ENCODE results near the gene DYNLT4. TPM values are rescaled to one million over a fixed set of nuclear protein-coding genes. Genes with fewer than 3 reads are reported as not detected.

The DYNLT4 gene
- polyA plus RNA-seq, 1 of the 3 experiments (the other 2 are of a cell fraction) = 0.61 TPM

DNA sequence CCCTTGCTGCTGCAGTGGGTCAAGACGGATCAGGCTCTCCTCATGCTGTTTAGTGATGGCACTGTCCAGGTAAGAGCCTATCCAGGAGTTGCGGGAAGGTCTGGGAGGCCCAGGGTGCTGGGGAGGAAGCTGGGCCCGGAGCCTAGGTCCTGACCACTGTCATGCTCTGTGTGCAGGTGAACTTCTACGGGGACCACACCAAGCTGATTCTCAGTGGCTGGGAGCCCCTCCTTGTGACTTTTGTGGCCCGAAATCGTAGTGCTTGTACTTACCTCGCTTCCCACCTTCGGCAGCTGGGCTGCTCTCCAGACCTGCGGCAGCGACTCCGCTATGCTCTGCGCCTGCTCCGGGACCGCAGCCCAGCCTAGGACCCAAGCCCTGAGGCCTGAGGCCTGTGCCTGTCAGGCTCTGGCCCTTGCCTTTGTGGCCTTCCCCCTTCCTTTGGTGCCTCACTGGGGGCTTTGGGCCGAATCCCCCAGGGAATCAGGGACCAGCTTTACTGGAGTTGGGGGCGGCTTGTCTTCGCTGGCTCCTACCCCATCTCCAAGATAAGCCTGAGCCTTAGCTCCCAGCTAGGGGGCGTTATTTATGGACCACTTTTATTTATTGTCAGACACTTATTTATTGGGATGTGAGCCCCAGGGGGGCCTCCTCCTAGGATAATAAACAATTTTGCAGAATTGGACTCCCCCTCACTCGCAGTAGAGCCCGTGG lies 1.7 kb downstream of the DYNLT4 start:
- Histone ChIP-seq H2AFZ (ENCODE audit: low read depth) (no peak overlapping the region), H3K4me1 (ENCODE audit: control insufficient read depth in 1 of 2, insufficient read depth in 2 of 2, low read depth in 1 of 2, low read length in 1 of 2) (peaks cover 56 to 65% of the 10 kb centered on the region in 2 experiments; a peak in 3 of 4 replicates), H3K27ac (ENCODE audit: low read depth in 2 of 2, low read length in 1 of 2) (peak overlapping the region in 1 of 2 experiments; percentile 100; a peak in 2 of 4 replicates), H3K79me2 (ENCODE audit: insufficient read depth) (peaks cover 79% of the 10 kb centered on the region), H3K27me3 (ENCODE audit: insufficient read depth) (no peaks in the 10 kb centered on the region), H3K4me3 (ENCODE audit: low read depth in 2 of 2, low read length in 1 of 2) (no peak overlapping the region), H3K4me2 (peak overlapping the region; percentile 98; the same call in 1 of the 2 replicates), H3K9ac (peak overlapping the region; percentile 94; the same call in 1 of the 2 replicates), H3F3A (replicated peaks; ENCODE audit: insufficient read depth) (peaks cover 61% of the 10 kb centered on the region), H3K9me3 (no peaks in the 10 kb centered on the region), H4K20me1 (ENCODE audit: insufficient read depth) (peaks cover 32% of the 10 kb centered on the region), H3K9me2 (no peaks in the 10 kb centered on the region), H3K36me3 (replicated peaks in 1 of 2; ENCODE audit: control insufficient read depth in 1 of 2, insufficient read depth in 2 of 2, low read length in 1 of 2) (peaks cover 43 to 57% of the 10 kb centered on the region in 2 experiments)
- CTCF ChIA-PET = no interaction called here
- POLR2A ChIA-PET = no interaction called here
- TF ChIP-seq, protein P1, sequence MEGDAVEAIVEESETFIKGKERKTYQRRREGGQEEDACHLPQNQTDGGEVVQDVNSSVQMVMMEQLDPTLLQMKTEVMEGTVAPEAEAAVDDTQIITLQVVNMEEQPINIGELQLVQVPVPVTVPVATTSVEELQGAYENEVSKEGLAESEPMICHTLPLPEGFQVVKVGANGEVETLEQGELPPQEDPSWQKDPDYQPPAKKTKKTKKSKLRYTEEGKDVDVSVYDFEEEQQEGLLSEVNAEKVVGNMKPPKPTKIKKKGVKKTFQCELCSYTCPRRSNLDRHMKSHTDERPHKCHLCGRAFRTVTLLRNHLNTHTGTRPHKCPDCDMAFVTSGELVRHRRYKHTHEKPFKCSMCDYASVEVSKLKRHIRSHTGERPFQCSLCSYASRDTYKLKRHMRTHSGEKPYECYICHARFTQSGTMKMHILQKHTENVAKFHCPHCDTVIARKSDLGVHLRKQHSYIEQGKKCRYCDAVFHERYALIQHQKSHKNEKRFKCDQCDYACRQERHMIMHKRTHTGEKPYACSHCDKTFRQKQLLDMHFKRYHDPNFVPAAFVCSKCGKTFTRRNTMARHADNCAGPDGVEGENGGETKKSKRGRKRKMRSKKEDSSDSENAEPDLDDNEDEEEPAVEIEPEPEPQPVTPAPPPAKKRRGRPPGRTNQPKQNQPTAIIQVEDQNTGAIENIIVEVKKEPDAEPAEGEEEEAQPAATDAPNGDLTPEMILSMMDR (IDR thresholded peaks at IDR 0.05) = peak; percentile 29
- TF ChIP-seq RFX5 (IDR thresholded peaks at IDR 0.05; ENCODE audit: low read length) = no peak
- 93% methylated on average over 17 of the region's 20 CpGs for WGBS (ENCODE audit: low lambda C conversion rate)
- no peak for DNase-seq

DNA sequence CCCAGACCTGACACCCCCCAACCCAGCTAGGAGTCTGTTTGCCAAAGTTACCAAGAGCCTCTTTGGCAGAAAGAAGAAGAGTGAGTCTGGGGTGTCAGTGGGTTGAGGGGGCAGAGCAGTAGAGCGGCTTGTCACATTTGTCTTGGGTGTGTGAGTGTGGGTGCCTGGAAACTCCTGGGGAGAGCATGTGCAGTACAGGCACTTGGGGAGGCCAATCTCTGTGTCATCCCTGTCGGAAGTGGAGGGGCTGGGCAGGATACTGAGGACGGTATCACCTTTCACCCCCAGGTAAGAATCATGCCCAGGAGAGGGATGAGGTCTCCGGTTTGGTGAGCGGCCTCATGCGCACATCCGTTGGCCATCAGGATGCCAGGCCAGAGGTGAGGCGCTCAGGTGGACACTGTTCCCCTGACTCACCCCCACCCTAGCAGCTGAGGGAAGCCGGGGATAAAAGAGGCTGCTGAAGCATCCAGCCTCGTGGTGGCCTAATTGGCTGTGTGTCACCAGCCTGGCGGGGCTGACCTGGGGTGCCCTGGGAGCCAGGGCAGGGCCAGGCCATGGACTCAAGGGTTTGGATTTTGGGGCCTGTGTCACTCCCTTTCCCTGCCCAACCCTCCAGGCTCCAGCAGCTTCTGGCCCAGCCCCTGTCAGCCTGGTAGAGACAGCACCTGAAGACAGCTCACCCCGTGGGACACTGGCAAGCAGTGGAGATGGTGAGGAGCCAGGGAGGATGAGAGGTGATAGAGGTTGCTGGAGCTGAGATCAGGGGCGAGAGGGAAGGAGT lies 3.6 kb downstream of the DYNLT4 start:
- H3K79me2 ChIP-seq (ENCODE audit: insufficient read depth) = peaks cover 63% of the 10 kb centered on the region
- no peak for TF ChIP-seq YY1 (IDR thresholded peaks at IDR 0.05; ENCODE audit: low read depth)
- TF ChIP-seq, protein P2, sequence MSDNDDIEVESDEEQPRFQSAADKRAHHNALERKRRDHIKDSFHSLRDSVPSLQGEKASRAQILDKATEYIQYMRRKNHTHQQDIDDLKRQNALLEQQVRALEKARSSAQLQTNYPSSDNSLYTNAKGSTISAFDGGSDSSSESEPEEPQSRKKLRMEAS (IDR thresholded peaks at IDR 0.05; ENCODE audit: low read depth) = no peak
- TF ChIP-seq, protein P1 (IDR thresholded peaks at IDR 0.05) = no peak
- no peak for TF ChIP-seq POLR2AphosphoS5 (IDR thresholded peaks at IDR 0.05; ENCODE audit: low read depth, low read length)
- TF ChIP-seq NRF1 (IDR thresholded peaks at IDR 0.05; ENCODE audit: low read depth, low read length) = no peak
- no peak for TF ChIP-seq CHD2 (IDR thresholded peaks at IDR 0.05; ENCODE audit: low read length, partially characterized antibody)
- no peak for TF ChIP-seq ELF1 (IDR thresholded peaks at IDR 0.05)
- TF ChIP-seq, protein P3, sequence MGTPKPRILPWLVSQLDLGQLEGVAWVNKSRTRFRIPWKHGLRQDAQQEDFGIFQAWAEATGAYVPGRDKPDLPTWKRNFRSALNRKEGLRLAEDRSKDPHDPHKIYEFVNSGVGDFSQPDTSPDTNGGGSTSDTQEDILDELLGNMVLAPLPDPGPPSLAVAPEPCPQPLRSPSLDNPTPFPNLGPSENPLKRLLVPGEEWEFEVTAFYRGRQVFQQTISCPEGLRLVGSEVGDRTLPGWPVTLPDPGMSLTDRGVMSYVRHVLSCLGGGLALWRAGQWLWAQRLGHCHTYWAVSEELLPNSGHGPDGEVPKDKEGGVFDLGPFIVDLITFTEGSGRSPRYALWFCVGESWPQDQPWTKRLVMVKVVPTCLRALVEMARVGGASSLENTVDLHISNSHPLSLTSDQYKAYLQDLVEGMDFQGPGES (IDR thresholded peaks at IDR 0.05; ENCODE audit: low read depth, low read length) = no peak
- H3K9me3 ChIP-seq = no peaks in the 10 kb centered on the region
- peaks cover 38 to 45% of the 10 kb centered on the region in 2 experiments; a peak in 3 of 4 replicates for H3K4me1 ChIP-seq (ENCODE audit: control insufficient read depth in 1 of 2, insufficient read depth in 2 of 2, low read depth in 1 of 2, low read length in 1 of 2)
- H3K9ac ChIP-seq = peak overlapping the region; percentile 98
- H2AFZ ChIP-seq (ENCODE audit: low read depth) = no peak overlapping the region
- H3K27ac ChIP-seq (ENCODE audit: low read depth in 2 of 2, low read length in 1 of 2) = peak overlapping the region in 1 of 2 experiments; percentile 100; a peak in 2 of 4 replicates
- ChIA-PET POLR2A (interaction anchor here (1.7 kb wide), 1 partner anchor 10 kb away, joined by 6 read pairs; no protein-coding TSS in a partner anchor), CTCF (no interaction called here)
- H3K4me3 ChIP-seq (ENCODE audit: low read depth in 2 of 2, low read length in 1 of 2) = peak overlapping the region in 1 of 2 experiments; percentile 96; a peak in 3 of 4 replicates
- H3K9me2 ChIP-seq = no peaks in the 10 kb centered on the region
- 86% methylated on average over 12 of the region's 13 CpGs for WGBS (ENCODE audit: low lambda C conversion rate)
- peaks cover 32% of the 10 kb centered on the region for H4K20me1 ChIP-seq (ENCODE audit: insufficient read depth)
- H3F3A ChIP-seq (replicated peaks; ENCODE audit: insufficient read depth) = peaks cover 41% of the 10 kb centered on the region
- H3K4me2 ChIP-seq = peak overlapping the region; percentile 98
- no peak for DNase-seq
- H3K27me3 ChIP-seq (ENCODE audit: insufficient read depth) = no peaks in the 10 kb centered on the region
- H3K36me3 ChIP-seq (replicated peaks in 1 of 2; ENCODE audit: control insufficient read depth in 1 of 2, insufficient read depth in 2 of 2, low read length in 1 of 2) = peaks cover 43 to 49% of the 10 kb centered on the region in 2 experiments
